Panc1 (cell line): ENCODE data around the gene SOBP. TPM values are rescaled to one million over a fixed set of nuclear protein-coding genes. Genes with fewer than 3 reads are reported as not detected.

Experiments used
- ATAC-seq: fragments of 200-7000 bp; cut with Tn5 transposase; 2 replicates; pipeline ENCODE4 v1.9.1; 2020; ENCODE audit warnings: mild to moderate bottlenecking, moderate library complexity
- BruUV-seq: library from RNA; stranded (reverse); fragments of 400-500 nt; replicated peaks from 2 replicates; lab custom pipeline; 2021; lab: Mats Ljungman, UMichigan
- CTCF ChIA-PET: fragments of 300-600 bp; sonication (Branson Sonifier 250); formaldehyde crosslinking; loops from one replicate; lab custom pipeline; 2022; ENCODE audit warnings: antibody characterized with exemption; lab: Charles Lee
- POLR2A ChIA-PET: fragments of 300-600 bp; sonication (Branson Sonifier 250); formaldehyde crosslinking; loops from one replicate; lab custom pipeline; 2022; ENCODE audit warnings: antibody characterized with exemption; lab: Charles Lee
- DNase-seq: peaks from one replicate; pipeline ENCODE4 v3.0.0-alpha.2; 2010; ENCODE audit warnings: low read depth, low spot score
- H3K27ac ChIP-seq: 2 replicates; pipeline ENCODE4 v1.5.1; 2011; ENCODE audit warnings: mild to moderate bottlenecking, low read length, inconsistent platforms
- H3K27me3 ChIP-seq: fragments of 200-500 bp; sonication (Bioruptor generic); 2 replicates; pipeline ENCODE4 v1.6.0; 2014; ENCODE audit warnings: low read length, inconsistent platforms; ENCODE audit not compliant: control insufficient read depth, insufficient read depth
- H3K36me3 ChIP-seq: fragments of 200-500 bp; sonication (Bioruptor generic); 2 replicates; pipeline ENCODE4 v1.5.1; 2014; ENCODE audit warnings: inconsistent platforms, mild to moderate bottlenecking, low read length, moderate library complexity; ENCODE audit not compliant: control insufficient read depth, insufficient read depth
- H3K4me1 ChIP-seq: 2 replicates; pipeline ENCODE4 v1.5.1; 2011; ENCODE audit warnings: inconsistent platforms, mild to moderate bottlenecking, low read length, moderate library complexity; ENCODE audit not compliant: control insufficient read depth, insufficient read depth
- H3K4me3 ChIP-seq, 2 experiments: 2 replicates each; pipeline ENCODE4 v1.5.1; 2011 to 2012; ENCODE audit warnings: low read depth in 2 of 2, low read length in 2 of 2, mild to moderate bottlenecking in 2 of 2, inconsistent platforms in 1 of 2, moderate library complexity in 1 of 2
- H3K9me3 ChIP-seq: fragments of 200-500 bp; sonication (Bioruptor generic); 2 replicates; pipeline ENCODE4 v1.5.1; 2014; ENCODE audit warnings: low read depth, mild to moderate bottlenecking, inconsistent platforms, low read length, moderate library complexity; ENCODE audit not compliant: control insufficient read depth, insufficient read depth
- CTCF ChIP-seq: fragments of 450-650 bp; IDR thresholded peaks from 2 replicates; pipeline ENCODE4 v1.5.1; 2017; ENCODE audit warnings: mild to moderate bottlenecking
- POLR2AphosphoS5 ChIP-seq: IDR thresholded peaks from 2 replicates; pipeline ENCODE4 v1.6.1; 2012; ENCODE audit warnings: mild to moderate bottlenecking, low read depth, low read length, moderate library complexity
- SIN3A ChIP-seq: IDR thresholded peaks from 2 replicates; pipeline ENCODE4 v1.6.1; 2012; ENCODE audit warnings: low read depth, mild to moderate bottlenecking, low read length, moderate library complexity, borderline replicate concordance; ENCODE audit not compliant: insufficient read depth
- TCF7L2 ChIP-seq: IDR thresholded peaks from 2 replicates; pipeline ENCODE4 v1.6.1; 2011; ENCODE audit warnings: mild to moderate bottlenecking, low read depth, low read length, inconsistent platforms
- in situ Hi-C: cut with HindIII; loops from 2 replicates; pipeline ENCODE4 v1.10.0; 2016; ENCODE audit warnings: low sequenced_read_pairs, low pct_unique_long_range_greater_than_20kb
- intact Hi-C: fragments of 100-400 bp; cut with micrococcal nuclease; formaldehyde crosslinking; loops from one replicate; pipeline ENCODE4 v1.10.0; 2022; ENCODE audit not compliant: unreplicated experiment
- total RNA-seq: library from RNA; stranded (reverse); gene quantifications from one replicate; pipeline ENCODE4 v1.2.1, GENCODE V29; 2021; ENCODE audit not compliant: unreplicated experiment
- TF ChIP-seq, protein P1 (sequence below), 2 experiments: IDR thresholded peaks; 2 replicates each; pipeline ENCODE4 v1.6.1; 2011 to 2012; ENCODE audit warnings: low read depth in 2 of 2, control low read depth in 1 of 2, low read length in 1 of 2, mild to moderate bottlenecking in 1 of 2, moderate library complexity in 1 of 2; ENCODE audit not compliant: insufficient read depth in 1 of 2

SOBP gene
- total RNA-seq, 1 experiment from 2014 or later, result 9.0 TPM

GRCh38 chr6:107691062-107691751 is 201.3 kb downstream of the SOBP start:
- Histone ChIP-seq H3K27ac (no peak overlapping the region), H3K4me1 (no peaks in the 10 kb centered on the region), H3K9me3 (no peaks in the 10 kb centered on the region), H3K36me3 (no peaks in the 10 kb centered on the region), H3K27me3 (peaks cover 4% of the 10 kb centered on the region; the same call in 1 of the 2 replicates), H3K4me3 (no peak overlapping the region)
- ChIA-PET POLR2A (no interaction called here), CTCF (no interaction called here)
- TF ChIP-seq POLR2AphosphoS5 (no peak), SIN3A (no peak), TCF7L2 (no peak), CTCF (no peak)
- TF ChIP-seq, protein P1, sequence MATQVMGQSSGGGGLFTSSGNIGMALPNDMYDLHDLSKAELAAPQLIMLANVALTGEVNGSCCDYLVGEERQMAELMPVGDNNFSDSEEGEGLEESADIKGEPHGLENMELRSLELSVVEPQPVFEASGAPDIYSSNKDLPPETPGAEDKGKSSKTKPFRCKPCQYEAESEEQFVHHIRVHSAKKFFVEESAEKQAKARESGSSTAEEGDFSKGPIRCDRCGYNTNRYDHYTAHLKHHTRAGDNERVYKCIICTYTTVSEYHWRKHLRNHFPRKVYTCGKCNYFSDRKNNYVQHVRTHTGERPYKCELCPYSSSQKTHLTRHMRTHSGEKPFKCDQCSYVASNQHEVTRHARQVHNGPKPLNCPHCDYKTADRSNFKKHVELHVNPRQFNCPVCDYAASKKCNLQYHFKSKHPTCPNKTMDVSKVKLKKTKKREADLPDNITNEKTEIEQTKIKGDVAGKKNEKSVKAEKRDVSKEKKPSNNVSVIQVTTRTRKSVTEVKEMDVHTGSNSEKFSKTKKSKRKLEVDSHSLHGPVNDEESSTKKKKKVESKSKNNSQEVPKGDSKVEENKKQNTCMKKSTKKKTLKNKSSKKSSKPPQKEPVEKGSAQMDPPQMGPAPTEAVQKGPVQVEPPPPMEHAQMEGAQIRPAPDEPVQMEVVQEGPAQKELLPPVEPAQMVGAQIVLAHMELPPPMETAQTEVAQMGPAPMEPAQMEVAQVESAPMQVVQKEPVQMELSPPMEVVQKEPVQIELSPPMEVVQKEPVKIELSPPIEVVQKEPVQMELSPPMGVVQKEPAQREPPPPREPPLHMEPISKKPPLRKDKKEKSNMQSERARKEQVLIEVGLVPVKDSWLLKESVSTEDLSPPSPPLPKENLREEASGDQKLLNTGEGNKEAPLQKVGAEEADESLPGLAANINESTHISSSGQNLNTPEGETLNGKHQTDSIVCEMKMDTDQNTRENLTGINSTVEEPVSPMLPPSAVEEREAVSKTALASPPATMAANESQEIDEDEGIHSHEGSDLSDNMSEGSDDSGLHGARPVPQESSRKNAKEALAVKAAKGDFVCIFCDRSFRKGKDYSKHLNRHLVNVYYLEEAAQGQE (IDR thresholded peaks at IDR 0.05; ENCODE audit: insufficient read depth in 1 of 2, low read depth in 2 of 2, low read length in 1 of 2), result no peak
- intact Hi-C loops (no loop called here), in situ Hi-C loops (no loop called here)
- ATAC-seq (no peak), DNase-seq (no peak)
- no TSS peak for BruUV-seq

DNA sequence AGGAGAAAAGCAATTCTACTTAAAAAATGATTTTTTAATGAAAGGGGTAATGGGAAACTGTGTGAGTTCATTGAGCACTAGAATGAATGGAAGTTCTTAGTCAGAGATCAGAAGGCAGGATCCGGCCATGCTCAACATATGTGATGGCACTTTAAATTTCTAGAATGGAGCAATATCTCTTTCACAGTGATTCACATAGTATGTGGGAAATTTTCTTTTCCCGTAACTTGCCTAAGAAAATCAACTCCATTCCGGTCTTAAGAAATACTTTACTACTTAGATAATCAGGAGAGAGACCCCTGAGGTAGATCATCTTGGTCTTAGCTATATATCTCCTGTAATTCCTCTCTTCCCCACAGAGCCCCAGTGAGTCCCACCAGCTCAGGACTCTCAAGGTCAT is 202.4 kb downstream of the SOBP start:
- ATAC-seq, result no peak
- BruUV-seq, result no TSS peak
- Histone ChIP-seq H3K36me3 (no peaks in the 10 kb centered on the region), H3K4me3 (no peak overlapping the region), H3K9me3 (no peaks in the 10 kb centered on the region), H3K27me3 (peaks cover 11% of the 10 kb centered on the region; the same call in 1 of the 2 replicates), H3K27ac (no peak overlapping the region), H3K4me1 (no peaks in the 10 kb centered on the region)
- TF ChIP-seq SIN3A, result no peak
- POLR2A ChIA-PET, result no interaction called here
- no peak for DNase-seq
- CTCF ChIA-PET, result no interaction called here
- in situ Hi-C loops, result no loop called here
- intact Hi-C loops, result no loop called here

DNA sequence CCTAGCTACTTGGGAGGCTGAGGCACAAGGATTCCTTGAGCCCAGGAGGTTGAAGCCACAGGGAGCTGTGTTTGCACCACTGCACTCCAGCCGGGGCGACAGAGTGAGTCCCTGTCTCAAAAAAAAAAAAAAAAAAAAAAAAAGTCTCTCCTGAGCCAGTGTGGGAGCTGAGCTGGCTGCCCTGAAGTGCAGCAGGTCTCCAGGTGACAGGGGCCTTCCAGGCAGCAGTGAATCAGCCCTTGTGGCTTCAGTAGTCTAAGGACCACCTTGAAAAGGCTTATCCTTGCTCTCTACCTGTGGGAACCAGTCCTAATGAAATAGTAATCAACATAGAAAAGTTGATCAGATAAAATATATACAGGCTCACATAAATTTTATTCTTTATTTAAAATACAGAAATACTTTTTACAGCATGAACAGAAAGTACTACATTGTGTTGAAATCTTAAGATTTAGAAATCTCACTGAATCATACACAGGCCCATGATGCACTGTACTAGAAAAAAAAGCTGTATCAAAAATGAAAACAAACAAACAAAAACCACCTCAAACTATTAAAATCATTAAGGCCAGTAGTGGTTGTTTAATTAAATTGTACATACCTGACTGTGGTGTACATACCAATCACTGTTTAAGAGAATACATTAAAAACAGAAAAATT is 205.3 kb downstream of the SOBP start:
- no peak overlapping the region for H3K27ac ChIP-seq
- no peaks in the 10 kb centered on the region for H3K9me3 ChIP-seq
- H3K27me3 ChIP-seq, result peaks cover 19% of the 10 kb centered on the region
- H3K4me1 ChIP-seq, result no peaks in the 10 kb centered on the region
- ChIA-PET POLR2A (no interaction called here), CTCF (interaction anchor here (0.6 kb wide), 1 partner anchor 10 kb away, joined by 3 read pairs; no protein-coding TSS in a partner anchor)
- no TSS peak for BruUV-seq
- no peak overlapping the region for H3K4me3 ChIP-seq
- no peak for DNase-seq
- TF ChIP-seq POLR2AphosphoS5 (no peak), CTCF (no peak), SIN3A (no peak), TCF7L2 (no peak)
- TF ChIP-seq, protein P1 (IDR thresholded peaks at IDR 0.05; ENCODE audit: insufficient read depth in 1 of 2, low read depth in 2 of 2, low read length in 1 of 2), result no peak
- no peaks in the 10 kb centered on the region for H3K36me3 ChIP-seq
- no peak for ATAC-seq
- in situ Hi-C loops (no loop called here), intact Hi-C loops (no loop called here)
